HG03139 (cell line): ENCODE results near the gene CYB5R2.

Source experiments
- ATAC-seq: cut with Tn5 transposase; IDR thresholded peaks from one replicate; pipeline ENCODE4 v1.9.1; 2021; ENCODE audit not compliant: unreplicated experiment

Gene CYB5R2

DNA sequence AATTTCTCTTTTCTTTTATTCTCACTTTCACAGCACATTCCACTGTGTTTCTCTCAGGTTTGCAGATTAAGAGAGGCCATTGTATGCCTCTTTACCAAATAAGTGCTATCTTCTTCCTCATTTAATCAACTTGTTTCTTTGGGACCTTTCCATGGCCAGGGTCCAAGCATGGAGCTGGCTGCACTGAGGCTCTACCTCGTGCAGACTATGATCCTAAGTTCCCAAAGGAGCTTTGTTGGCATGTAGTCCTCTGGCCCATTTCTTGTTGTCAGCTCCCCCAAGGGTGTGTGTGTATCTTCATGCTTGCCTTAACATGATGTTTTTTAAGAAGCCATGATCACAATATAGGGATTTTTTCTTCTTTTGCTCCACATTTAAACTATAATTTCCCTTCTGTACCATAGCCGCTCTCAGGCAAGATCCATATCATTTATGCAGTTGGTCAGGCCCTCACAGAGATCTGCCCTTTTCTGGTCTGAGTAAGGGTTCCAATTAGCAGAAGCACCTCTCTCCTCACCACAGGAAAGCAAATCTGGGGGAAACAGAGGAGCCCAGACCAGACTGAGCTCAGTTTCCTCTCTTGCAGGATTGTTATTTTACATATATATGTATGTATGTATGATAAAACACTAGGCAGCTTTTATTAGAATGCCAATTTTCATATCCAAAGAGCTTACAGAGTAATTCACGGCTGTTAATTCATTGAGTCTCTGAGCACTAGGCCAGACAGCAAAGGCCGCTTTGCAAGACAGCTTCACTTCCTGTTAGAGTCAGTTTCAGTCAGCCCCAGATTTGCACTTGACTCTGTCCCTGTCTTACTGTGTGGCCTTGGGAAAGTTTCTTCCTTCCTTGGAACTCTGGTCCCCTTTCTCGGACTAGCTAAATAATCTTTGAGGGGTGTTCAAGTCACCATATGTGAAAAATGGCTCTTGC is 34.3 kb downstream of the CYB5R2 start:
- no peak for ATAC-seq

DNA sequence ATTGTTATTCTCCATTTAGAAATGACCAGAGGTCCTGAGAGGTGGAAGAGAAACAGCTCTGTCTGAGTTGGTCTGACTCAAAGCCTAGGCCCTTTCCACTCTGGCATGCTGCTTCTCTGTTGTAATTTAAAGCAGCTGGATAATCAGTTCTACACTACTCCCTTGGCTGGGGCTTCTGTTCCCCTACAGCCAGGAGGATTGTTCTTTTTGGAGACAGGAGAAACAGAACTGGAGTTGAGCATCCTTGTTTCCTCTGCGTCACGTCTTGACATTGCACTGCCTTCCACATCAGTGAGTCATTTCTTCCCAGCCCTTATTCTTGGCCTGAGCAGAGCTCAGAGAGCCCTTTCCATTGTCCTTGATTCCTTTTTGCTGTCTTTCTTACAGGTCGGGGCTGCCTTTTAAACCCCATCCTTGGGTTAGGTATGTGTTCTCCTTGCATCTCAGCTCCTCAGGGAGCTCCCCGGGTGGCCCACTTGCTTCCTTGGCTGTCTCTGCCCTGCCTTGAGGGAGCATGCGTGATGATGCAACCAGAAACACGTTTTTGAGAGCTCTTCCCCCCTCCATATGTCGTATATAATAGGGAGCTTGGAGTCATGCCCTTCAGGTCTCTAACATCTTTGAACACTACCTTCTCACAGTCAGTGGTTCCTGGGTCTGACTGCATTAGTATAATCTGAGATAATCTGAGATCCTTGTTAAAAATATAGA is 35.7 kb downstream of the CYB5R2 start:
- ATAC-seq, result no peak

- ATAC-seq, result no peak
These were observed 37.0 kb downstream of the CYB5R2 start for GRCh38 chr11:7636350-7636749.

DNA sequence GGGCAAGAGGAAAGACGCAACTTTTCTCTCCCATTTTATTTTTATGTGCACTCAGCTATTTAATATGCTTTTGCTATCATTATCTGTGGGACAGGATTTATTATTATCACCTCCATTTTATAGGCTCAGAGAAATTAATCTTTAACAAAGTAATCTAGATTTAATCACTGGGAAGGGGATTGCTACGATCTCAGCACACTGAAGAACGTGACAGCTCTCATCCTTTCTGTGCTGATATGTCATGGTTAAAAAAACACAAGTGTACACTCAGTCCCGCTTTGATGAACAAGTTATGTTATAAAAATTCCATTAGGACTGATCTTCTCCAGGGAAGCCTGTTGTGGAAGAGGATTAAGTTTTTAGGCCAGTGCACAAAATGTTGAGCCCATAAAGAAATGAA is 37.6 kb downstream of the CYB5R2 start:
- no peak for ATAC-seq

DNA sequence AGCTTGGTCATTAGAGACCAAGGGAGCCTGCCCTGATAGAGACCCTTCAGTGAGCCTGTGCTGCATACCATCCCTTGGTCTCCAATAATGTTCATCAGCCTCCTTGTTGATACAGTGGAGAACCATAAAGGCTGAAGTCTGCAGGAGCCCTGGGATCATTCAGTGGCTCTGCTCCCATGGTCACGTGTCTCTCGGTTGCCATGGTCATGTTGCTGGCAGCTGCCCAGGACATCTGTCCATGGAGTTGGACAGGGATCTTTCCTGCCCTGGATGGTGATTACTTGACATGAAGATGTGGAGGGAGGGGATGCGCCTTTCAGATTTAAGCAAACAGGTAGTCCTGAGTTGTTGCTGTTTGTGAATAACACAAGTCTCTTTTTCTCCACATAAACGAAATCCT is 38.2 kb downstream of the CYB5R2 start:
- ATAC-seq, result no peak

DNA sequence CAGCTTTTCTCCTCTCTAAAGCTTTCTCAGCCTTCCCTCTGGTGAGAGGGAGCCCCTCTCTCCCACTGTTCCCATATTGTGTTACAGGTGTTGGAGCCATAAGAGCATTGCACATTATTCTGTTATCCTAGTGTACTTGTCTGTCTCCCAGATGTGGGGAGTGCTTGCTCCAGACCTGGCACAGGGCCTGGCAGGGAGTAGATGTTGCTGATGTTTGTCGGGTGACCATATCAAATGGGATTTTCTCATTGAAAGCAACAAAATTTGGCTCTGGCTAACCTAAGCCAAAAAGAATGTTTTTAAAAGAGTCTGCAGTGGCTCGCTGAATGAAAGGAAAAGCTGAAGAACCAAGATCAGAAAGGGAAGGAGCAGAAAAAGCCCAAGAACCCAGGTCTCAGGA is 41.1 kb downstream of the CYB5R2 start:
- ATAC-seq, result no peak

DNA sequence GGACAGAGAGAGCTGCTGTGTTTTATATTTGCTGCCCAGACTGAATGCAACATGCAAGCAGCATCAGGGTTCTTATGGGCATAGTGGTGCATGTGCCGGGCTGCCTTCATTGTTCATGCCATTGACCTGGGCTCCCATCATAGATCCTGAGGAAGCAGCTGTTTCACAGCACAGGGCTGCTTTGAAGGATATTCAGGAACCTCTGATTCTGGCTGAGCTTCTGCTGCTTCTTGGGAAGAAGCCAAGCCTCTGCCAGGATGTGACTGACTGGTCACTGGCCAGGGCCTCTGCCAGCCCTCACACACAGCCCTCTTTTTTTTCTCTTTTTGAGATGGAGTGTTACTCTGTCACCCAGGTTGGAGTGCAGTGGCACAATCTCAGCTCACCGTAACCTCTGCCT is 43.3 kb downstream of the CYB5R2 start:
- ATAC-seq, result no peak

DNA sequence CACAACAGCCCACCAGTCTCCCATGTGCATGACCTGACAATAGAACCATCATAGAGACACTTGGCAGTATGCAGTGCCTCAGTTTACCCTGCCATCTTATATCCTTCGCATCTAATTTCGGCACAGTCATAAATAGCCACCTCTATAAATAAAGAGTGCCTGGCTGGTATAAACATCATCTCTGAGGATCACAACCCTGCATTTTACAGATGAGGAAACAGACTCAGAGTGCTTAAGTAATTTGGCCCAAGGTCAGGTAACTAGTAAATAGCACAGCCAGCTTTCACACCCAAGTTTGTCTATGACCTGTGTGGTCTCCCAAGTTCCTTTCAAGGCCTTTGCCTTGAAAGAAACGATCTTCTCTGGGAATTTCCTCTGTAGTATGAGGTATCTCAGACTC is 44.6 kb downstream of the CYB5R2 start:
- ATAC-seq, result no peak

DNA sequence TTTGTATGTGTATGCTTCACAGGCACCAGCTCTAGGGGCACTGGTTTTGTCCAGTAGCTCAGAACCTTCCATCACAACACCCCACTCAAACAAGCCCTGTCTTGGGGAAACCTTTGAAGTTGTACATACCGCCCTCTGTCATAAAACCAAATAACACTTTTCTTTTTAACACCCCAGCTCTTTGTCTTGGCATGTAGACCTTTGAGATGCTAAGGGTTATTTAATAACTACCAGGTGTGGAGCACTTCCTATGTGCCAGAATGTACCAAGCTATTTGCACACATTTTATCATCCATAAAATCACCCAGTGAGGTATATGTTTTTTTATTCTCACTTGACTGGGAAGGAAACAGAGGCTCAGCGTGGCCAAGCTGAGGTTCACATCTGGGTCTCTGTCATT is 50.6 kb downstream of the CYB5R2 start:
- no peak for ATAC-seq

- no peak for ATAC-seq
These were observed 51.7 kb downstream of the CYB5R2 start for GRCh38 chr11:7621554-7621953.

- no peak for ATAC-seq
These were observed 52.2 kb downstream of the CYB5R2 start for GRCh38 chr11:7621090-7621489.

- no peak for ATAC-seq
These were observed 54.0 kb downstream of the CYB5R2 start for GRCh38 chr11:7619322-7619721.

DNA sequence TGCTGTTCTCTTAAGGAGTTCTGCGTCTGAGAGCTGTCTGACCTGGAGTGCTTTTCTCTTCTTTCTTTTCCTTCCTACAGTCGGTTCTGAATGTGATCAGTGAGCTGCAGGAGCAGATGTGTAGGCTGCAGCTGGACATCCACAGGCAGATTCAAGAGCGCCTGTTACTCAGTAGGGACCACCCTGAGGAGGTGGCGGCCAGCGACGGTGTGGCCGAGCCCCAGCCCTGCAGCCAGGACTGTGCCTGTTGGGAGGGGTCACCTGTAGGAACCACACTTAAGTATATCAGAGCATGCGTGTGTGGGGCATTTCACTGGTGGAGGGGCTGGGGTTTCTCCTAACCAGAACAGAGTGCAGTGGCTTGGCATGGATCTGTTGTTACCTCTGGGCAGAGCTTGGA is 56.3 kb downstream of the CYB5R2 start:
- no peak for ATAC-seq
